AG08396 (cell line): ENCODE data around the gene CDH23.
"Not testable (repeated sequence)": the region's sequence is repeated elsewhere in the genome, so short reads cannot be mapped to it uniquely, and the experiment has no call there.

ENCODE experiments used
- DNase-seq: peaks from one replicate; pipeline ENCODE4 v3.0.0; 2012; ENCODE audit warnings: low spot score, mixed read lengths

CDH23 gene

GRCh38 chr10:71396711-71397295 lies at the start of gene CDH23:
CDH23 (plus strand) TSS chr10:71396920; CDS start chr10:71439832, 42,912 bp downstream.
- DNase-seq = no peak

DNA sequence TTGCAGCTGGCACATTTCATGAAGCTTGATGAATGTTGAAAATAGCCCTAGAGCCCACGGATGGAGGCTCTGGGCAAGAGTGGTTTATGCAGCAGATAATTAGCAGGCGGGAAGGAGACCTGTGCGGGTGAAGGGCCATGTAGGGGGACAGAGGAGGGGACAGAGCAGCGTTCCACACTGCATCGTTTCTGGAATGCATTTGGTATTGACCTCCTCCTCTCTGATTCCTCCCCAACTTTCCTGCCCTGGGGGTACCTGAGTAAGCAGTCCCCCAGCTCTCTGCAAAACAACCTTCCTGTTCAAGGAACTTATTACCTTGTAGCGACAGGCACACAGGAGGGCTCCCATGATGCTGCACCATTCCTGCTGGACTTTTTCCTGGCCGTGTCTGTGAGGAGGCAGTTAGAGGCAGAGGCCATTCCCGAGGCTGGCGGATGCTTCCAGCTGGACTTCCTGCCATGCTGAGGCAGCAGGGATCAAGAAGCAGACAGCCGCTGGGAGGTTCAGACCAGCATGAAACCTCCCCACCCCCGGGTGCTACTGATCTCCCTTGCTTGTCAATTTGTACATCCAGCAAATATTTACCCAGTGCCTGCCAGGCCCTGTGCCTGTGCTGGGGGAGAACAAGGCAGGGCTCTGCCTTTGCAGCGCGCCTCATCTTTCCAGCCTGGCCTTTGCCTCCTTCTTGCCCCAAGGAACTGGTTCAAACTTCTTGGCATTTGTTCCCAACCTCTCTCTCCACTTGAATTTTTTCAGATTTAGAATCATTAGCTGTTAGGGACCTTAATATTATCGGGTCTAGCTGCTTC lies 48.9 kb upstream of the CDH23 start:
- DNase-seq = no peak

DNA sequence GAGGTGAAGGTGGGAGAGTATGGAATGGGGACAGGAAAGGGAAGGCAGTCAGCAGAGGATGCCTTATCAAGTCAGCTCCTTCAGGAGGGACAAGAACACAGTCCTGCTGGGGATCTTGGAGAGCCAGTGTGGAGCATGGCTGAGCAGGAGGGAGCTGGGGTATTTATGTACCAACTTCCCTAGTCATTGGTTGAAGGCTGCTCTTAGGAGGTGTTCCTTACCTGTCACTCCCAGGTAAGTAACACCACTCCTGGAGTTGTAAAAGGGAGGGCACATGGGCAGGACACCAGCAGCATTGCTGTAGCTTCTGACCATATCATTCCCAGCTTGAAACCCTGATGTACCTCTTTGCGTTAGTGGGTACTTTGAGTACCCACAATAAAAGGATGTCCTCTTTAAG lies 47.9 kb upstream of the CDH23 start:
- DNase-seq = no peak

- DNase-seq = no peak
These were observed 47.3 kb upstream of the CDH23 start for GRCh38 chr10:71349406-71349805.

- DNase-seq = no peak
These were observed 45.6 kb upstream of the CDH23 start for GRCh38 chr10:71351087-71351486.

- no peak for DNase-seq
These were observed 44.9 kb upstream of the CDH23 start for GRCh38 chr10:71351628-71352319.

DNA sequence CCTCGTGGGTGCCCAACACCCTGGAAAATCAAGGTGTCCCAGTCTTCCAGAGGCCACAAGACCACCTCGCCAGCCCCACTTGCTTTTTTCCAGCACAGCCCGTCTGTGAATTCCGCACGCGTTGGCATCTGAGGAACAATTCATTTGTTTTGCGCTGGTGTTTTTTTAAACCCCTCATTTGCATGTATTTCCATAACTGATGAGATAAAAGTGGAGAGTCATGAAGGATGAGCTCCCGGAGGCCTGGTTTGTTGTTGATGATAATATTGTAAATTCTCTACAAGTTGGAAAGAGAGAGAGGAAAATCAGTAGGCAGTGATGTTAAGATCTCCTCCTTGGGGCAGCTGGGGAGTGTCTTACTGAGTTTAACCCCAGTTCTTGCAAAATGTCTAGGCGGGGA lies 43.1 kb upstream of the CDH23 start:
- no peak for DNase-seq

DNA sequence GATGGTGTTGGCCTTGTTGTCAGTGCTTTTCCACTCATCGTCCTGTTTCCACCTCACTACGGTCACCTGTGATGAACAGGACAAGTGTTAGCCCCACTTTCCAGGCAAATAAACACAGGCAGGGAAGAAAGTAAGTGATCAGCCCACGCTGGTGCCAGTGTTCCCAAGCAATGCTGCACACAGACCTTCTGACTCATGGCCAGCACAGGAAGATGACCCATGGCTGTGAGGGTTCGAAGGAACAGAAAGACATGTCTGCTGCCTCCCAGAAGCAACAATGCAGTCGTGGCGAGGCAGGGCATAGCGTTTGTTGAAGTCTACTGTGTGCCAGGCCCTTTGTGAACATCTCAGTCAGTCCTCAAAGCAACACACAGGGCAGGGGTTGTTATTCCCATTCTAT lies 41.9 kb upstream of the CDH23 start:
- DNase-seq = no peak

GRCh38 chr10:71355886-71356285 lies 40.8 kb upstream of the CDH23 start:
- no peak for DNase-seq

- peak; percentile 30 for DNase-seq
These were observed 38.9 kb upstream of the CDH23 start for GRCh38 chr10:71357792-71358265.

GRCh38 chr10:71358277-71358676 lies 38.4 kb upstream of the CDH23 start:
- no peak for DNase-seq

GRCh38 chr10:71358906-71359305 lies 37.8 kb upstream of the CDH23 start:
- not testable (repeated sequence) for DNase-seq

- no peak for DNase-seq
These were observed 37.2 kb upstream of the CDH23 start for GRCh38 chr10:71359364-71360046.

GRCh38 chr10:71360735-71361134 lies 36.0 kb upstream of the CDH23 start:
- no peak for DNase-seq

GRCh38 chr10:71361581-71361980 lies 35.1 kb upstream of the CDH23 start:
- DNase-seq = no peak

GRCh38 chr10:71362141-71362540 lies 34.6 kb upstream of the CDH23 start:
- no peak for DNase-seq

DNA sequence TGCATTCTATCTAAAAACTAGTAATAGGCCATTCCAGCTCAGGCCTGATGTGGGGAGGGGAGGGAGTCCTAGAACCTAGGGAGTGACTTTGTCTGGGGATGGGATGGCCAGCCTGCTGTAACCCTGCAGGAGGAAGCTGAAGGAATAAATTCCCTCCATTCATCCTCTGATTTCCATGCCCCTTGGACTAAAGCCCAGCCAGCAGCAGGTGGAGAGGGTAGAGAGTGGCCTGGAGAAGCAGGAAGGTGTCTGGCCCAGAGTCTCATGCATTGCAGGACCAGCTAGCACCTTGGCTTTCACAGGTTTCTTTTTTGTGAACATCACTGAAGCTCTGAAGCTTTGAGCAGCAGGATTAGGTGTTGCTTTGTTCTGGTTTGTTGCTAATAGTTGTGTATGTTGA lies 32.8 kb upstream of the CDH23 start:
- DNase-seq = no peak

DNA sequence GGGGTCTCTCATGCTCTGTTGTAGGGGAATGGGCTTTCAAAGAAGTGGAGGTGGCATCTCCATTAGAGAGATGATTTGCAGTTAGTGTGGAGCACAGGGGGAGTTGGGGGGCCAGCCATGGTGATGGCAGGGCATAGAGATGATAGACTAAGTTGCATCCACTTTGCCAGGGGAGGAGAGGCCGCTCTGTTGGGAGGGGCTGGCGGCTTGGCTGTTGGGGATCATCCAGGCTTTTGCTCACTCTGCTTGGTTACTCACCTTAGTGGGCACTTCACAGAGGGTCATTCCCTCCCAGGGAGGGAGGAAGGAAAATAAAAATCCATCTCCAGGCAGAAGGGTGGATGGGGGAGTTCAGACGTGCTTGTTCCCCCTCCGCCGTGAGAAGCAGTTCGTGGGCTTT lies 31.4 kb upstream of the CDH23 start:
- no peak for DNase-seq

GRCh38 chr10:71366690-71367089 lies 30.0 kb upstream of the CDH23 start:
- no peak for DNase-seq

GRCh38 chr10:71367271-71367670 lies 29.4 kb upstream of the CDH23 start:
- DNase-seq = no peak

DNA sequence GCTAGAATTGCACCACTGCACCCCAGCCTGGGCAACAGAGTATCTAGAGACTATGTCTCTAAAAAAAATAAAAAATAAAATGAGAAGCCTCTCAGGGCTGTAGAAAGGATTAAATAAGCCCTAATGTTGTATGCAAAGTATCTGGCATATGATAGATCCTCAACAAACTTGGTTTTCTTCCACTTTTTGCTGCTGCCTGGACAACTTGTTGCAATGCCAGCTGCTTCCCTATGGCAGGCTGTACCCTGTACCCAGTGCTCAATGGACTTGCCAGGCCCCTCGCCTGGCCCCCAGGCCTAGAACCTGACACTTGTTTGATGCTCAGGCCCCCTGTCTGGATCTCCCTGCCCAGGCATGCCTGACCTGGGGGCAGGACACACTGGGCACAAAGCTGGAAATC lies 28.5 kb upstream of the CDH23 start:
- DNase-seq = no peak

DNA sequence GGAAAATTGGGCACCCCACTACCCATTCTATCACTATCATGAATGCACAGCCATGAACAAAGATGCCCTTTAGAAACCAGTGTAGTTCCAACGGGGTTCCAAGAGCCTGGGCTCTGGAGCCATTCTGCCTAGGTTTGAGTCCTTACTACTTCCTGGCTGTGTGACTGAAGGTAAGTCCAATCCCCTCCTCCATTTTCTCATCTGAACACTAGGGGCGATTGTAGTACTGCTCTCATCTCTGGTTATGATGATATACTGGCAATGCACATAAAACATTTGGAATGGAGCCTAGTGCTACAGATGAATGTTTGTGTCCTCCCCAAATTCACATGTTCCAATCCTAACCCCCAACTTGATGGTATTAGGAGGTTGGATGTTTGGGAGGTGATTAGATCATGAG lies 28.1 kb upstream of the CDH23 start:
- DNase-seq = no peak

- no peak for DNase-seq
These were observed 27.1 kb upstream of the CDH23 start for GRCh38 chr10:71369602-71370001.
